Glomerular endothelial cell (primary cell): ENCODE measurements around the gene BNIP2. TPM values are rescaled to one million over a fixed set of nuclear protein-coding genes. Genes with fewer than 3 reads are reported as not detected.
"Not testable (repeated sequence)": the region's sequence is repeated elsewhere in the genome, so short reads cannot be mapped to it uniquely, and the experiment has no call there.

Source experiments
- DNase-seq: peaks from one replicate; pipeline ENCODE4 v3.0.0-alpha.2; 2011; ENCODE audit warnings: low read depth, low spot score; ENCODE audit errors: extremely low read depth
- total RNA-seq: library from RNA; depleted of rRNA; stranded (reverse); fragments of >200 nt; gene quantifications from 2 replicates; pipeline ENCODE4 v1.2.3, GENCODE V29; 2015

The BNIP2 gene
- total RNA-seq, 1 donor from 2014 or later: 142 TPM

DNA sequence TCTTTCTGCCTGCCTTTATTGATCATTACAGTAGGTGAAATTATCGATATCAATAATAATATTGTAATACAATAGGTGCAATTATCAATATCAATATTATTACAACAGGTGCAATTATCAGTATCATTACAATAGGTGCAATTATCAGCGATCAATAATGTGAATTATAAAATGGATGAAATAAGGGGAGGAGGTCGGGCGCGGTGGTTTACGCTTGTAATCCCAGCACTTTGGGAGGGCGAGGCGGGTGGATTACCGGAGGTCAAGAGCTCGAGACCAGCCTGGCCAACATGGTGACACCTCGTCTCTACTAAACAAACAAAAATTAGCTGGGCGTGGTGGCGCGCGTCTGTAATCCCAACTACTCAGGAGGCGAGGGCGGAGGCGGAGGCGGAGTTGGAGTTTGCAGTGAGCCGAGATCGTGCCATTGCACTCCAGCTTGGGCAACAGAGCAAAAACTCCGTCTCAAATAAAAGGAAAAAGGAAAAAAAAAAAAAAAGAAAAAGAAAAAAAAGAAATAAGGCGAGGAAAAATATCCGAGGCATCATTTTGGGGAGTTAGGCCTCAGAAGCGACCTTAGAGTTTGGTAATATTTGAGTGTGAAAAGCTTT lies 611 bp upstream of the BNIP2 start:
- no peak for DNase-seq

DNA sequence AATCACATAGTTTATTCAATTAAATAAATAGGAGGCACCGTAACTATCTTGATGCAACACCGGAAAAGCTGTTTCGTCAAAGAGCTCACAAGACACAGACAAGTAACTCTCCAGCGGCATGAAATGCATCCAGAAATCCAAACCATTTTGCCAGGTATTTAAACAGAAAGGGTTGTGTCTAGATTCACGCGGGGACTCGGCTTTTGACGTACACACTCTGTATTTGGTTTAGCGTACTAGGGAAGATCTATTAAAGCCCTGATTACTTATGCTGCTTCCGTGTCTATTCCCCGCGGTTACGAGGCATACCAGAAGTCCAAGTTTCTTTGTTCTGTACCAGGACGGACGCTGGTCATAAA lies 718 bp downstream of the BNIP2 start:
- DNase-seq: no peak

DNA sequence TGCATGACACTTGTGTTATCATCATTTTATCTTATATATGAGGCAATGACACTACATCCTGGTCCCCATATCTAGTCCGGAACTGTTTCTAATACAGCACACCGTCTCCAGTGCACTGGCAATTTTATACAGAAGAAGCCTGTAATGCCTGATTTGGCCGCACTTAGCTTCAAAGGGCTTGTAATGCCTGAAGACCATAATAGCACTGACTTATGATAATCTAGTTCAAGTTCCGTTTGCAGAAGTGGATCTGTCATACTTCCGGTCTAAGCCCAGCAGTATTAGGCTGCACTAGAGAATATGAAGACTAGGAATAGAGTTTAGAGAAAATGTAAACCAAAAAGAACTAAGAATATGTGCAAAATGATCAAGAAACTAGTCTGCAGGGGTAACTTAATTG lies 1.3 kb downstream of the BNIP2 start:
- peak; percentile 48 for DNase-seq

DNA sequence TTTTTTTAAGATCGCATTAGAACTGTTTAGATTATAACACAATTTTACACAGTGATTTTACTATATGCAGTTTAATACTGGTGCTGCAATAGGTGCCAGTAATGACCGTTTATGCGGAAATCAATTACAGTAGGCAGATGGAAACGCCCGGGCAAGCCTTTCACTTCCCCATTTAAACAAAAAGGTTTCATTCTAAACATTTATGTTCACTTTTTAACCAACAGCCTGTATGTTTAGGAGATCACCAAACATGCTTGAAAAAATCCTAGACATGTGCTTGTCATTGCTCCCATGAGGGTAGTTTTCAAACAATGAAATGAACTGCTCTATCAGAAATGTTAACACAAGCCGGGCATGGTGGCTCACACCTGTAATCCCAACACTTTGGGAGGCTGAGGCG lies 2.7 kb downstream of the BNIP2 start:
- DNase-seq: no peak

DNA sequence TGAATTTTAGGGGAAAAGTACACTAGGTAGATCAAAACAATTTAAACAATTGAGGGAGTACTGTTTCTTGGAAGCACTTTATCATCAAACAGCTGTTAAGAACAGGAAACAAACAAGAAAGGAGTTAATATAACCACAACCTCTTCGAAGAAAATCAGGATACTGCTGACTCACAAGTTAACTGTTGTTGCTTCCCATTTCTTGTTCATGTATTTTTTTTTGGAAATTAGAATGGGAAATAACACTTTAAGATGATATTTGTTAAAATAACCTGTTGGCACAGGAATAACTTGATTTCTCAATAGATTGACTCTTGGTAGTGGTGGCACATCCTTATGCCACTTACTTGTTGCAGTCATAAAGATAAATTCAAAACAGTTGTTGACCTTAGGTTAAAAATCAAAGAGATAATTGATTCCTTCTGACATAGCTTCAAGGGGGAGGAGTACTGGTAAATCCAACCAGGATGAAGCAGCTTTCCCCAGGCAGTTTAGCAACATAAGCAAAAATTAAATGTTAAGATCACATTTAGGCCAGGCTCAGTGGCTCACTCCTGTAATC lies 3.3 kb downstream of the BNIP2 start:
- DNase-seq: peak; percentile 65

DNA sequence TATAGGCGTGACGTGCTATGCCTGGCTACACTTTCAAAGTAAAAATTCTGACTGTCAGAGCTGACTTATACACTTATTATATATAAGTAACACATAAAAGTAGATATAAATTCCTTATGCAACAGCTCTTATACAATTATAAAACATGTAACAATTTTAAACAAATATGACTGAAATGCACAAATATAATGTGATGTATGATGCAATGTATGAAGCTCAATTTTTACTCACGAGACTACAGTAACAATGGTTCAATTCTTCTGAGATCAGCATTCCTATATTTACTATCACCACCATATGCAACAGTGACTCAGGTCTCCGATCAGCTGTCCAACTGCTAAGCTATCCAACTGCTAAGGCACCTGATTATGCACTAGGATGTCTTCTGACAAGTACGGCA lies 8.2 kb downstream of the BNIP2 start:
- DNase-seq: no peak

DNA sequence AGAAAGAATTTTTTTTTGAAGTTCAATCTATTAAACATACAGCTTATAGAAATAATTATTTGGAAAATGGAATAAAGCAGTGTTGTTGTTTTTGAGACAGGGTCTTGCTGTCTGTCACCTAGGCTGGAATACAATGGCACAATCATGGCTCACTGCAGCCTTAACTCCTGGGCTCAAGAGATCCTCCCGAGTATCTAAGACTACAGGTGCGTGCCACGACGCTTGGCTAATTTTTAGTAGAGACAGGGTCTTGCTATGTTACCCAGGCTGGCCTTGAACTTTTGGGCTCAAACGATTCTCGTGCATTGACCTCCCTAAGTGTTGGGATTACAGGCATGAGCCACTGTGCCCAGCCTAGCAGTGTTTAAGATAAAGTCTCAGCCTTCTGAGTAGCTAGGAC lies 8.8 kb downstream of the BNIP2 start:
- DNase-seq: no peak

DNA sequence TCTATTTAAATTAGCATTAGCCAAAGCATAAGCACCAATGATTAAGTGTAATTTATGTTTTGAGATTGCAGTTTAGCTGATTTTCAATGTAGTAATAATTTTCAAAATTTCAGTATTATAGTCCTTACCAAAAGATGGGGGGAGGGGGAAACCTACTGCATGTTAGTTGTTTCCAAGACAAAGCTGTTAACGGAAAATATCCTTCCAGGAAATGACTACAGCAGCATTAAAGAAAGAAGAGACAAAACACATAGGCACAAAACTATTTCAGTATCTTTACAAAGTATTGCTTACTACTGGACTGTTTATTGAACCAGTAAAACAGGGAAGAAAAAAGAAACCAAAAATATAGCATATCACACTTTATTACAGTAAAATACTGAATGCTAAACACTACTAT lies 10.5 kb downstream of the BNIP2 start:
- DNase-seq: peak; percentile 66

DNA sequence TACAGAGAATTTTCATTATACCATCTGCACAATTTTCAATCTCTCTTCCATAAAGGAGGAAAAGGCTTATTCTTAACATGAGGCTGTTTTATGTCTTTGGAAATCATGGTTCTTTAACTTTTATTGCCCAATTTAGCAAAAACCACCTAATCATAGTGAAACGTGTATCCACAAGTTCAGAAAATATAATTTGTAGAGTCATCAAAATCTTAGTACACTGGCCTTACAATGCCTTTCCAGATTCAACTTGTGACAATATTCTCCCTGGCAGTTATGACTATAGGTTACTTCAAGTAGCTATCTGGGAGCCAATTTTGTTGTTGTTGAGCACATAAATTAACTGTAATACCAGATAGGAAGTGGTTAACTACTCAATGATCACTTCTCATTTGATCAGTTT lies 10.9 kb downstream of the BNIP2 start:
- no peak for DNase-seq

DNA sequence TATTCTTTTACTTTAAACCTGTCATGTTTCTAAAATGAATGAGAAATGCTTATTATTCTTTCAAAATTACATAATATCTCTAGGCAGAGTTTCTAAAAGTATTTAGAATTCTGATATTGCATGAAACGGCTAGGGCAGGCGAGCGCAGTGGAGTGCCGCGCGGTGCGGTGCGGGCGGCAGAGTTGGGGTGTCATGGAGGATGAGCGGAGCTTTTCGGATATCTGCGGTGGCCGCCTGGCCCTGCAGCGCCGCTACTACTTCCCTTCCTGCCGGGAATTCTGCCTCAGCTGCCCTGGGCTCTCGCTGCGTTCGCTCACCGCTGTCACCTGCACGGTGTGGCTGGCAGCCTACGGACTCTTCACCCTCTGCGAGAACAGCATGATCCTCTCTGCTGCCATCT lies 12.6 kb downstream of the BNIP2 start:
- DNase-seq: no peak

DNA sequence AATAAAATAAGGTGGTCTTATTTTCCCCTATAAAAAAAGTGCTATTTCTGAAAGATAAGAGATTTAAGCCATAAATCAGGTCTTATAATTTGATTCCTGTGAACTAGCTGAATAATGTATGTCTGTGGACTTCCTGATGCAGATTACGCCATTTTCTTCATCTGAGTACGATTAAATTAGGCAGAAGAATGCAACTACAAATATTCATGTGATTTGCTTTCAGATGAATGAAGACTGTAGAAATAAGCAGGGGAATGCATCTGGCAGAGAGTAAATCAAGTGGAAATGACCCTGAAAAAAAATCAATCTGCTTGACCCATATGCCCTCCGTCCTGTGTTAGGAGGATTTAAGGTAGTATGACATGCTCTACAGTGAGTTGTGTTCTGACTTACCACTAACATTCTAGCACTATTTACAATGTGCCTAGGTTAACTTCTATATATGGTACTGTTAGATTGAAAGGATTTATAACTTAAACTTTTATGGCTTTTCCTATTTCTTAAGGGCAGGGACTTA lies 14.7 kb downstream of the BNIP2 start:
- no peak for DNase-seq

DNA sequence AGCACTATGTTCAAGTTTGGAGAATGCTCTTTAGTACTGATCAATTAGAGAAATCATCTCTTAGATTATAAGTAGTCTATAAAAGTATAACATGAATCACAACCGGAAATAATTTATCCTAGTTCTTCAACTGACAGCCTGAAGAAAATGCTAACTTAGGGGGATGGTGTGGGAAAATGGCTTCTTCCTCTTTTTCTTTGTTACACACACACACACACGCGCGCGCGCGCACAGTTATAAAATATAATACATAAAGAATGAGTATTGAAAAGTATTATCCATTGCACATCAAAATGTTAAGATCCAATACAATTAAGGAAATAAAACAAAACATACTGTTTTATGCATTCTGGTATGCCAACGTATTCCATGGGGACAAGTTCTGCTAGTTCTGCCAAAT lies 20.6 kb downstream of the BNIP2 start:
- DNase-seq: no peak

DNA sequence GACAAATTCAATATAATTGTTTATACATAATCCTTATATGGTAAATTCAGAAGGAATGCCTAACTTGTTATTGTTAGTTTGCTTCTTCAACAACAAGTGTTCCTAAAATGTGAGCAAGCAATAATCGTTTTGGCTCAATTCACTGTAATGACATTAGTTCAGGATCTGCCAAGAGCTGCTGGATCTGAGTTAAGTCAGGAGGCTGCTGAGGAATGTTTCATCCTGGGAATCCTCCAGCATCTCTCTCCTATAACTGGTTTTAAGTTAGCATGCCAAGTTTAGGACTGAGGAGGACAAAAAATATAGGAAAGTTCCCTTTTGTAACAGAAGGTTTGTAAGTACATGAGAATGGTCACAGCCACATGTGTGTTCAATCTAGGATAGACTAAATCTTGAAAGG lies 26.9 kb downstream of the BNIP2 start:
- DNase-seq: no peak

DNA sequence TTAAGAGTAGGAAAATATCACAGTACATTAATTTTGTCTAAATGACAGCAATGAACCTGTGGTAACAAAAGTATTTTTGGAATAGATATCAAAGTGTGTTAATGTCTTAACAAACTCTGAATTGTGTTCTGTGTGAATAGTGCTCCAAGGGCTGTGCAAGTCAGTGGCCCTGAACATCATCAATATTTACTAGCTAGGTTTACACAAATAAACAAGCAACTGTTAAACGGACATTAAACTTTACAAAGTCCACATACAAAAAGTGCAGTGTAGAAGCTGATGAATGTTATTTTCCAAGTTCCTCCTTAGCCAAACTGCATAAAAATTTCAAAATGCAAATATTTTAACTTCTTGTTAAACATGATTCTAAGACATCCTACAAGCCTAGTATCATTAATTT lies 29.8 kb downstream of the BNIP2 start:
- DNase-seq: no peak

DNA sequence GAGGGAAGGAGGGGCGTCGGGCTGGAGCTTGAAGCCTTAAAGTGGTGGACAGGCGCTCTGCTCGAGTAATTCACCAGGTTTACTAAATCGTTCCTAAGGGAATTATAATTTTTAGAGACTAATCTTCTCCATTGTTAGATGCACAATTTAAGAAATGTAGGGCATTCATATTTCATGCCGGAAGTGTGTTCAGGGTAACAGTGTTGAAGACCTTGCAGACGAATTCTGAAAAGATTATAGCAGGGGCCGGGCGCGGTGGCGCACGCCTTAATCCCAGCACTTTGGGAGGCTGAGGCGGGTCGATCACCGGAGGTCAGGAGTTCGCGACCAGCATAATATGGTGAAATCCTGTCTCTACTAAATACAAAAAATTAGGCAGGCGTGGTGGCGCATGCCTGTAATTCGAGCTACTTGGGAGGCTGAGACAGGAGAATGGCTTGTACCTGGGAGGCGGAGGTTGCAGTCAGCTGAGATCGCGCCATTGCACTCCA lies 31.4 kb downstream of the BNIP2 start:
- no peak for DNase-seq

DNA sequence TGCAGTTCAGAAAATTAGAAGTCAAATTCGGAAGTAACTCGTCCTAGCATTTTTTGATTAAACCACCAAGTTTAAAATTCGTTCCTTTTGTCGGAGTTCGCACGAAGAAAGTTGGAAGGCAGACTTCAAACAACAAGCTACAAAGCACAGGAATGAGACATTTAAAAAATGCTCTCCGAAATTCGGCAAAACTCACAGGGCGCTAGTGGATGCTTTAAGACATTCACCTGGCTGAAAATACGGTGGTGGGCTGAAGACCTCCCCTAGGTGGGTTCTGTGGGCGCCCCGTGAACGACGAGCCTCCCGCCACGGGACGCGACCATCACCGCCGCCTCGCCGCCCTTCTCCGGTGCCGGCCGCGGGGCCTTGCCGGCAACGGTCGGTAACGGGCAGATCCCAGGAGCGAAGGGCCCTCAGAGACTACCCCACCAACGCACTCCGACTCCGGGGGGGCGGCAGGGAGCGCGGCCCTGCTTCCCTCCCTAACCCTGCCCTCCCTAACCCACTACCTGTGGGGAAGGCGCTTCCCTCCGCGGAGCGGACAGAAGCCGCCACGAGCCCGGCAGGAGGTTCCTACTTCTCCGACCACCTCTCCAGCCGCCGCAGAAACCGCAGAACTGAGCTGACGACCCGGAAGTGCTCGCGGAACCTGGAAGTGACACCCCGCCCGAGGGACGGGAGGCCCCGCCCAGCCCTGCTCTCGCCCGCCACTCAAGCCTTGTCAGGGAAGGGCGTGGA lies 32.1 kb downstream of the BNIP2 start, which contains the start of gene GTF2A2:
TSS of gene GTF2A2 (minus strand) at position 619 of the 738 bp plus-strand sequence. CDS start 5,238 bp downstream, outside the sequence.
- peak; percentile 44 for DNase-seq

DNA sequence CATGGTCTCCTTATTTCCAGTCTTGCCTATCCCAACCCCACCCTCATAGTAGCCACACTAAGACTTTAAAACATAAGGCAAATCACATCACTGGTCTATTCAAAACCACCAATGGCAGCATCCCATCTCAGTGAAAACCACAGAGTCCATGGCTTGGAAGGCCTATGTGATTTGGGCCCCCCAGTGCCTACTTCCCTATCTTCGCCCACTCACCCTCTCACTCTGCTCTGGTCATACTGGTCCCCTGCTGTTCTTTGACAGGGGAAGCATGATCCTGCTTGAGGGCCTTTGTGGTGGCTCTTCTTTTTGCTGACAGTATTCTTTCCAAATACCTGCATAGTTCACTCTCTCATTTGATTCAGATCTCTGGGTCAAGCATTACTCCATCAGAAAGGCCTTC lies 35.1 kb downstream of the BNIP2 start:
- no peak for DNase-seq

DNA sequence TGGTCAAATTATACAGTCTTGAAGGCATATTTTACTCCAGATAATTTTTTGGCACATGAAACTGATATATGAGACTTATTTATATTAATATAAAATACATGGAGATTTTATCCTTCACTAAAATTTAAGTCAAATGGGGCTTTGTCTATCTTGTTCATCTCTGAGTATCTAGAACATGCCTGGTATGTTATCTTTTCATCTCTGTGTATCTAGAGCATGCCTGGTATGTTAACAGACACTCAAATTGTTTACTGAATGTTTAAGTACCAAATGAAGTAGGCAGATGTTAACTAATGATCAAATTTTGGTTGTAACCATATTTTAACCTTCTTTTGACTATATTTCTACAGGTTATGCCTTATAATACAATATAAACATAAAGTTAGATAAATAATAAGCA lies 39.5 kb downstream of the BNIP2 start:
- DNase-seq: no peak

DNA sequence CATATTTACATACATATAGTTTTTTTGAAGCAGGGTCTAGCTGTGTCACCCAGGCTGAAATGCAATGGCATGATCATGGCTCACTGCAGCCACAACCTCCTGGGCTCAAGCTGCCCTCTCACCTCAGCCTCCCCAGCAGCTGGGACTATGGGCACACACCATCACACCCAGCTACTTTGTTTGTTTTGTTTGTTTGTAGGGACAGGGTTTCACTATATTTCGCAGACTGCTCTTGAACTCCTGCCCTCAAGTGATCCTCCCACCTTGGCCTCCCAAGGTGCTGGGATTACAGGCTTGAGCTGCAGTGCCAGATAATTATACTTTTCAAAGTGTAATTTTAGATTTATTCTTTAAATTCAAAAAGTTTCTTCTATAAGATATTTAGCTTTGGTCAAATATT lies 42.0 kb downstream of the BNIP2 start:
- no peak for DNase-seq

DNA sequence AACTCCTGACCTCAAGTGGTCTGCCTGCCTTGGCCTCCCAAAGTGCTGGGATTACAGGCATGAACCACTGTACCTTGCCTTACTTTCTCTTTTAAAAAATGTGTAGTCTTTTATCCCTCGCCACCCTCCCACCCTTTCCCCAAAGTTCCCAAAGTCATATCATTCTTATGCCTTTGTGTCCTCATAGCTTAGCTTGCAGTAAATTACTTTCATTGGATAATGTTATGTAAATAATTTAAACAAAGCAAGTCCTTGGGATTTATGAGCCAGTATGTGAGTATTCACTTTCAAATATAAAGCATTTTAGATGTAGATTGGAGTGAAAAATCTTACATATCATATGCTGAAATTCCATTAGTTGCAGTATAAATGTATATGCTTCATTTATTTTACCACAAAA lies 42.8 kb downstream of the BNIP2 start:
- DNase-seq: no peak

DNA sequence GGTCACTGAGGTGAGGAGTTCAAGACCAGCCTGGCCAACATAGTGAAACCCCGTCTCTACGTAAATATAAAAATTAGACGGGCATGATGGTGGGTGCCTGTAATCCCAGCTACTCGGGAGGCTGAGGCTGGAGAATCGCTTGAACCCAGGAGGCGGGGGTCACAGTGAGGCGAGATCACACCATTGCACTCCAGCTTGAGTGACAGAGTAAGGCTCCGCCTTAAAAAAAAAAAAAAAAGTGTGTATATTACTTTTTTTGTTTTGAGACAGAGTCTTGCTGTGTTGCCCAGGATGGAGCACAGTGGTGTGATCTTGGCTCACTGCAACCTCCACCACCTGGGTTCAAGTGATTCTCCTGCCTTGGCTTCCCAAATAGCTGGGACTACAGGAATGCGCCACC lies 43.3 kb downstream of the BNIP2 start:
- DNase-seq: not testable (repeated sequence)

DNA sequence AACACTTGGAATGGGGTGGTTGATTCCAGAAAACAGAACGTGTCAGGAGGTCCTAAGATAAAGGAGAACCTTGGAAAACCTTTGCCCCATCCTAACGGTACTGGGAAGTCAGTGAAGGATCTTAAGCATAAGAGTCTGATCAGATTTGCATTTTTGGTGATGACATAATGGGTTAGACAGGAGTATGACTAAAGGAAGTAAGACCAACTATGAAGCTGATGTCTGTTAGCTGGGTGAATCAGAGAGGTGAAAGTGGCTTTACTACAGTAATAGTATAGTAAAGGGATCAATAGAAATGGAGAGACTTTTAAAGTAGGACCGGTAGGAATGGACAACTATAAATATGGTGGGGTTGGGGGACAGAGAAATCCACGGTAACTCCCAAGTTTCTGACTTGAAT lies 44.4 kb downstream of the BNIP2 start:
- DNase-seq: no peak
